Activated T-cell treated with anti-CD3 and anti-CD28 coated beads, Interleukin-2, amount 50 U/mL, for 72 hours (primary cell): ENCODE results near the gene RAB9B. TPM values are rescaled to one million over a fixed set of nuclear protein-coding genes. Genes with fewer than 3 reads are reported as not detected.

Experiments
- ATAC-seq, 2 donors: fragments of 150-1000 bp; cut with Tn5 transposase; replicated peaks in 1 of 2; 2 replicates each; pipeline ENCODE4 v1.10.0; 2021; ENCODE audit warnings: moderate library complexity in 2 of 2, mild to moderate bottlenecking in 1 of 2
- DNase-seq, 2 donors: peaks; one replicate each; pipeline ENCODE4 v3.0.0; 2021 to 2022; ENCODE audit warnings: mixed read lengths in 1 of 2
- H3K27ac Mint-ChIP-seq: one replicate; pipeline ENCODE4 v1.8.0; 2022; ENCODE audit warnings: mild to moderate bottlenecking, moderate library complexity, mixed read lengths
- H3K27me3 Mint-ChIP-seq: one replicate; pipeline ENCODE4 v1.8.0; 2022; ENCODE audit warnings: low read depth, mixed read lengths
- H3K36me3 Mint-ChIP-seq, 2 donors: one replicate each; pipeline ENCODE4 v1.8.0; 2022; ENCODE audit warnings: mixed read lengths in 2 of 2, mild to moderate bottlenecking in 1 of 2; ENCODE audit not compliant: insufficient read depth in 2 of 2
- H3K4me1 Mint-ChIP-seq: one replicate; pipeline ENCODE4 v1.8.0; 2022; ENCODE audit warnings: low read depth, mixed read lengths
- H3K4me3 Mint-ChIP-seq, 2 donors: one replicate each; pipeline ENCODE4 v1.8.0; 2022; ENCODE audit warnings: mild to moderate bottlenecking in 2 of 2, mixed read lengths in 2 of 2, moderate library complexity in 2 of 2
- H3K9me3 Mint-ChIP-seq, 2 donors: one replicate each; pipeline ENCODE4 v1.8.0; 2022; ENCODE audit warnings: mixed read lengths in 2 of 2
- total RNA-seq, 2 donors: library from RNA; stranded (reverse); gene quantifications; one replicate each; pipeline ENCODE4 v1.2.3, GENCODE V29; 2022

The RAB9B gene
- under 1 TPM; 0.88 to 0.96 TPM for total RNA-seq

GRCh38 chrX:103831803-103832544, at the start of gene RAB9B:
Gene RAB9B (minus strand): TSS chrX:103832257. CDS start chrX:103825784, 6,473 bp downstream.
- H3K27me3 Mint-ChIP-seq: peaks cover 50% of the 10 kb centered on the region
- H3K4me1 Mint-ChIP-seq: peaks cover 5% of the 10 kb centered on the region
- peak within 1 kb of the TSS; percentile 84 to 85 for H3K4me3 Mint-ChIP-seq
- peak within 1 kb of the TSS; percentile 82 for H3K27ac Mint-ChIP-seq
- DNase-seq: peak; percentile 68
- H3K9me3 Mint-ChIP-seq: no peaks in the 10 kb centered on the region
- peaks cover 0 to 1% of the 10 kb centered on the region in 2 donors for H3K36me3 Mint-ChIP-seq
- peak; percentile 94 to 95 for ATAC-seq

GRCh38 chrX:103879339-103879738, 47.3 kb upstream of the RAB9B start:
- H3K4me1 Mint-ChIP-seq: no peaks in the 10 kb centered on the region

GRCh38 chrX:103878466-103879122, 46.5 kb upstream of the RAB9B start:
- no peaks in the 10 kb centered on the region for H3K4me1 Mint-ChIP-seq
- H3K36me3 Mint-ChIP-seq: no peaks in the 10 kb centered on the region
- no peaks in the 10 kb centered on the region for H3K9me3 Mint-ChIP-seq
- no peak for DNase-seq
- no peak for ATAC-seq
- no peak overlapping the region for H3K4me3 Mint-ChIP-seq
- peaks cover 10% of the 10 kb centered on the region for H3K27me3 Mint-ChIP-seq
- no peak overlapping the region for H3K27ac Mint-ChIP-seq

More at GRCh38 chrX:103879339-103879738, 47.3 kb upstream of the RAB9B start:
- no peak for ATAC-seq
- Mint-ChIP-seq H3K4me3 (no peak overlapping the region), H3K36me3 (no peaks in the 10 kb centered on the region), H3K9me3 (no peaks in the 10 kb centered on the region), H3K27me3 (peaks cover 11% of the 10 kb centered on the region), H3K27ac (no peak overlapping the region)
- no peak for DNase-seq

GRCh38 chrX:103877571-103877970, 45.5 kb upstream of the RAB9B start:
- Mint-ChIP-seq H3K27me3 (peaks cover 10% of the 10 kb centered on the region), H3K4me1 (no peaks in the 10 kb centered on the region), H3K9me3 (no peaks in the 10 kb centered on the region), H3K4me3 (no peak overlapping the region), H3K27ac (no peak overlapping the region), H3K36me3 (no peaks in the 10 kb centered on the region)
- no peak for DNase-seq
- ATAC-seq: no peak

GRCh38 chrX:103864886-103865534, 33.0 kb upstream of the RAB9B start:
- no peak overlapping the region for H3K27ac Mint-ChIP-seq
- no peak overlapping the region for H3K4me3 Mint-ChIP-seq
- H3K27me3 Mint-ChIP-seq: peaks cover 16% of the 10 kb centered on the region
- H3K36me3 Mint-ChIP-seq: peaks cover 0 to 1% of the 10 kb centered on the region in 2 donors
- H3K9me3 Mint-ChIP-seq: no peaks in the 10 kb centered on the region
- ATAC-seq: no peak
- DNase-seq: no peak
- H3K4me1 Mint-ChIP-seq: no peaks in the 10 kb centered on the region

GRCh38 chrX:103864149-103864548, 32.1 kb upstream of the RAB9B start:
- H3K27ac Mint-ChIP-seq: no peak overlapping the region
- no peaks in the 10 kb centered on the region for H3K4me1 Mint-ChIP-seq
- H3K27me3 Mint-ChIP-seq: peaks cover 25% of the 10 kb centered on the region
- DNase-seq: no peak
- H3K4me3 Mint-ChIP-seq: no peak overlapping the region
- no peaks in the 10 kb centered on the region for H3K9me3 Mint-ChIP-seq
- no peak for ATAC-seq
- no peaks in the 10 kb centered on the region for H3K36me3 Mint-ChIP-seq

- ATAC-seq (no peak), DNase-seq (no peak)
- Mint-ChIP-seq H3K36me3 (no peaks in the 10 kb centered on the region), H3K9me3 (no peaks in the 10 kb centered on the region), H3K27ac (no peak overlapping the region), H3K4me1 (no peaks in the 10 kb centered on the region), H3K27me3 (peaks cover 51% of the 10 kb centered on the region), H3K4me3 (no peak overlapping the region)
Measured at GRCh38 chrX:103861200-103861599, 29.1 kb upstream of the RAB9B start.

- no peak for DNase-seq
- no peak for ATAC-seq
- peaks cover 5% of the 10 kb centered on the region for H3K4me1 Mint-ChIP-seq
- peaks cover 36% of the 10 kb centered on the region for H3K27me3 Mint-ChIP-seq
- no peaks in the 10 kb centered on the region for H3K9me3 Mint-ChIP-seq
- no peaks in the 10 kb centered on the region for H3K36me3 Mint-ChIP-seq
- H3K4me3 Mint-ChIP-seq: no peak overlapping the region
- no peak overlapping the region for H3K27ac Mint-ChIP-seq
Measured at GRCh38 chrX:103849558-103849957, 17.5 kb upstream of the RAB9B start.

GRCh38 chrX:103847174-103847870, 15.3 kb upstream of the RAB9B start:
- ATAC-seq (no peak), DNase-seq (no peak)
- H3K4me3 Mint-ChIP-seq: no peak overlapping the region
- H3K27ac Mint-ChIP-seq: no peak overlapping the region
- no peaks in the 10 kb centered on the region for H3K9me3 Mint-ChIP-seq
- H3K27me3 Mint-ChIP-seq: peaks cover 36% of the 10 kb centered on the region
- H3K36me3 Mint-ChIP-seq: no peaks in the 10 kb centered on the region
- peaks cover 5% of the 10 kb centered on the region for H3K4me1 Mint-ChIP-seq

- DNase-seq (no peak), ATAC-seq (no peak)
- Mint-ChIP-seq H3K4me1 (peaks cover 5% of the 10 kb centered on the region), H3K36me3 (no peaks in the 10 kb centered on the region), H3K9me3 (no peaks in the 10 kb centered on the region), H3K4me3 (no peak overlapping the region), H3K27ac (no peak overlapping the region), H3K27me3 (peaks cover 34% of the 10 kb centered on the region)
Measured at GRCh38 chrX:103846386-103846785, 14.3 kb upstream of the RAB9B start.

- no peak overlapping the region for H3K27ac Mint-ChIP-seq
- H3K36me3 Mint-ChIP-seq: peaks cover 0 to 2% of the 10 kb centered on the region in 2 donors
- H3K4me3 Mint-ChIP-seq: no peak overlapping the region
- H3K4me1 Mint-ChIP-seq: peaks cover 5% of the 10 kb centered on the region
- peak; percentile 37 to 45 for DNase-seq
- no peaks in the 10 kb centered on the region for H3K9me3 Mint-ChIP-seq
- peak; percentile 62 for ATAC-seq
- peaks cover 30% of the 10 kb centered on the region for H3K27me3 Mint-ChIP-seq
Measured at GRCh38 chrX:103845165-103845653, 13.2 kb upstream of the RAB9B start.

- Mint-ChIP-seq H3K9me3 (peaks cover 4 to 7% of the 10 kb centered on the region in 2 donors), H3K4me1 (peaks cover 13% of the 10 kb centered on the region), H3K27ac (peak overlapping the region; percentile 67), H3K27me3 (peaks cover 14% of the 10 kb centered on the region), H3K36me3 (peaks cover 5 to 8% of the 10 kb centered on the region in 2 donors), H3K4me3 (peak overlapping the region in 1 of 2 donors; percentile 12)
- ATAC-seq: peak; percentile 79 to 85
- DNase-seq: peak; percentile 22 to 23
Measured at GRCh38 chrX:103839404-103839803, 7.3 kb upstream of the RAB9B start.
